Activated naive CD8-positive, alpha-beta T cell treated with anti-CD3 and anti-CD28 coated beads, Interleukin-2, amount 10 ng/mL, durations not matched to agents 7 days and 5 days (primary cell): ENCODE data around the gene SYT9. TPM values are rescaled to one million over a fixed set of nuclear protein-coding genes. Genes with fewer than 3 reads are reported as not detected.

Source experiments
- ATAC-seq: fragments of 150-1000 bp; cut with Tn5 transposase; one replicate; pipeline ENCODE4 v1.10.0; 2021; ENCODE audit warnings: low read depth, moderate library complexity
- POLR2A ChIA-PET: fragments of 350-600 bp; sonication (Branson Sonifier 250); formaldehyde crosslinking; loops from one replicate; lab custom pipeline; 2021; ENCODE audit warnings: antibody characterized with exemption; lab: Charles Lee
- DNase-seq: peaks from one replicate; pipeline ENCODE4 v3.0.0; 2021
- H3K27ac Mint-ChIP-seq: one replicate; pipeline ENCODE4 v1.8.0; 2022; ENCODE audit warnings: mild to moderate bottlenecking, mixed read lengths
- H3K27me3 Mint-ChIP-seq: one replicate; pipeline ENCODE4 v1.8.0; 2022; ENCODE audit warnings: mild to moderate bottlenecking, moderate library complexity, mixed read lengths
- H3K36me3 Mint-ChIP-seq: one replicate; pipeline ENCODE4 v1.8.0; 2021; ENCODE audit warnings: mild to moderate bottlenecking, mixed read lengths
- H3K4me1 Mint-ChIP-seq: one replicate; pipeline ENCODE4 v1.8.0; 2021; ENCODE audit warnings: mixed read lengths
- H3K4me3 Mint-ChIP-seq: one replicate; pipeline ENCODE4 v1.8.0; 2022; ENCODE audit warnings: mild to moderate bottlenecking, moderate library complexity, mixed read lengths
- H3K9me3 Mint-ChIP-seq: one replicate; pipeline ENCODE4 v1.8.0; 2021; ENCODE audit warnings: mixed read lengths
- total RNA-seq, 2 experiments: library from RNA; stranded (reverse); gene quantifications; one replicate each; pipeline ENCODE4 v1.2.3, GENCODE V29; 2021

Gene SYT9
- total RNA-seq, 2 experiments from 2014 or later = not detected

GRCh38 chr11:7486781-7487140 is 235.1 kb downstream of the SYT9 start:
- POLR2A ChIA-PET = no interaction called here
- Mint-ChIP-seq H3K27ac (no peak overlapping the region), H3K9me3 (no peaks in the 10 kb centered on the region), H3K4me1 (no peaks in the 10 kb centered on the region), H3K27me3 (peaks cover 3% of the 10 kb centered on the region), H3K4me3 (no peak overlapping the region), H3K36me3 (no peaks in the 10 kb centered on the region)
- DNase-seq = no peak
- no peak for ATAC-seq

- H3K36me3 Mint-ChIP-seq = no peaks in the 10 kb centered on the region
- peaks cover 3% of the 10 kb centered on the region for H3K27me3 Mint-ChIP-seq
- no peaks in the 10 kb centered on the region for H3K9me3 Mint-ChIP-seq
- H3K4me3 Mint-ChIP-seq = no peak overlapping the region
- H3K27ac Mint-ChIP-seq = no peak overlapping the region
- DNase-seq (no peak), ATAC-seq (no peak)
- no peaks in the 10 kb centered on the region for H3K4me1 Mint-ChIP-seq
- POLR2A ChIA-PET = no interaction called here
Observed at GRCh38 chr11:7487360-7487759, 235.7 kb downstream of the SYT9 start.

GRCh38 chr11:7488681-7489080 is 237.0 kb downstream of the SYT9 start:
- Mint-ChIP-seq H3K36me3 (no peaks in the 10 kb centered on the region), H3K27ac (no peak overlapping the region), H3K4me3 (no peak overlapping the region), H3K9me3 (no peaks in the 10 kb centered on the region), H3K27me3 (peaks cover 3% of the 10 kb centered on the region), H3K4me1 (no peaks in the 10 kb centered on the region)
- DNase-seq = no peak
- no peak for ATAC-seq
- POLR2A ChIA-PET = no interaction called here

GRCh38 chr11:7489376-7489775 is 237.7 kb downstream of the SYT9 start:
- no peaks in the 10 kb centered on the region for H3K9me3 Mint-ChIP-seq
- no peak for ATAC-seq
- H3K4me1 Mint-ChIP-seq = no peaks in the 10 kb centered on the region
- no peak overlapping the region for H3K27ac Mint-ChIP-seq
- DNase-seq = no peak
- H3K27me3 Mint-ChIP-seq = peaks cover 3% of the 10 kb centered on the region
- H3K36me3 Mint-ChIP-seq = no peaks in the 10 kb centered on the region
- POLR2A ChIA-PET = no interaction called here
- no peak overlapping the region for H3K4me3 Mint-ChIP-seq

- Mint-ChIP-seq H3K36me3 (no peaks in the 10 kb centered on the region), H3K4me3 (no peak overlapping the region), H3K27ac (no peak overlapping the region), H3K9me3 (no peaks in the 10 kb centered on the region), H3K27me3 (peaks cover 3% of the 10 kb centered on the region), H3K4me1 (no peaks in the 10 kb centered on the region)
- ATAC-seq (no peak), DNase-seq (no peak)
- POLR2A ChIA-PET = no interaction called here
Observed at GRCh38 chr11:7490054-7490453, 238.3 kb downstream of the SYT9 start.

GRCh38 chr11:7490535-7490934 is 238.8 kb downstream of the SYT9 start:
- H3K9me3 Mint-ChIP-seq = no peaks in the 10 kb centered on the region
- peaks cover 3% of the 10 kb centered on the region for H3K27me3 Mint-ChIP-seq
- H3K36me3 Mint-ChIP-seq = no peaks in the 10 kb centered on the region
- DNase-seq = no peak
- no peak overlapping the region for H3K27ac Mint-ChIP-seq
- no peak overlapping the region for H3K4me3 Mint-ChIP-seq
- no peak for ATAC-seq
- POLR2A ChIA-PET = no interaction called here
- no peaks in the 10 kb centered on the region for H3K4me1 Mint-ChIP-seq

GRCh38 chr11:7492253-7492652 is 240.5 kb downstream of the SYT9 start:
- ATAC-seq (no peak), DNase-seq (no peak)
- Mint-ChIP-seq H3K36me3 (no peaks in the 10 kb centered on the region), H3K4me1 (peaks cover 3% of the 10 kb centered on the region), H3K27me3 (peaks cover 3% of the 10 kb centered on the region), H3K27ac (no peak overlapping the region), H3K4me3 (no peak overlapping the region), H3K9me3 (no peaks in the 10 kb centered on the region)
- POLR2A ChIA-PET = no interaction called here

GRCh38 chr11:7493670-7494069 is 242.0 kb downstream of the SYT9 start:
- Mint-ChIP-seq H3K4me1 (peaks cover 3% of the 10 kb centered on the region), H3K27me3 (peaks cover 3% of the 10 kb centered on the region), H3K9me3 (no peaks in the 10 kb centered on the region), H3K27ac (no peak overlapping the region), H3K4me3 (no peak overlapping the region), H3K36me3 (no peaks in the 10 kb centered on the region)
- ATAC-seq = no peak
- POLR2A ChIA-PET = no interaction called here
- DNase-seq = no peak

- Mint-ChIP-seq H3K9me3 (no peaks in the 10 kb centered on the region), H3K27me3 (peaks cover 3% of the 10 kb centered on the region), H3K36me3 (no peaks in the 10 kb centered on the region), H3K27ac (no peak overlapping the region), H3K4me3 (no peak overlapping the region), H3K4me1 (peaks cover 3% of the 10 kb centered on the region)
- no peak for DNase-seq
- POLR2A ChIA-PET = no interaction called here
- no peak for ATAC-seq
Observed at GRCh38 chr11:7494086-7494745, 242.5 kb downstream of the SYT9 start.

- no peak overlapping the region for H3K4me3 Mint-ChIP-seq
- H3K27me3 Mint-ChIP-seq = no peaks in the 10 kb centered on the region
- ATAC-seq = no peak
- H3K4me1 Mint-ChIP-seq = peaks cover 3% of the 10 kb centered on the region
- H3K36me3 Mint-ChIP-seq = no peaks in the 10 kb centered on the region
- no peak for DNase-seq
- no peak overlapping the region for H3K27ac Mint-ChIP-seq
- no peaks in the 10 kb centered on the region for H3K9me3 Mint-ChIP-seq
- POLR2A ChIA-PET = no interaction called here
Observed at GRCh38 chr11:7495882-7496551, 244.3 kb downstream of the SYT9 start.

- H3K36me3 Mint-ChIP-seq = no peaks in the 10 kb centered on the region
- peaks cover 3% of the 10 kb centered on the region for H3K4me1 Mint-ChIP-seq
- no peak for ATAC-seq
- POLR2A ChIA-PET = no interaction called here
- DNase-seq = no peak
- no peaks in the 10 kb centered on the region for H3K27me3 Mint-ChIP-seq
- no peak overlapping the region for H3K27ac Mint-ChIP-seq
- no peak overlapping the region for H3K4me3 Mint-ChIP-seq
- no peaks in the 10 kb centered on the region for H3K9me3 Mint-ChIP-seq
Observed at GRCh38 chr11:7498193-7498592, 246.5 kb downstream of the SYT9 start.

- Mint-ChIP-seq H3K27me3 (no peaks in the 10 kb centered on the region), H3K36me3 (no peaks in the 10 kb centered on the region), H3K4me1 (peaks cover 3% of the 10 kb centered on the region), H3K9me3 (no peaks in the 10 kb centered on the region), H3K4me3 (no peak overlapping the region), H3K27ac (no peak overlapping the region)
- no peak for ATAC-seq
- POLR2A ChIA-PET = no interaction called here
- DNase-seq = no peak
Observed at GRCh38 chr11:7499081-7499480, 247.4 kb downstream of the SYT9 start.

- Mint-ChIP-seq H3K27ac (no peak overlapping the region), H3K9me3 (no peaks in the 10 kb centered on the region), H3K36me3 (no peaks in the 10 kb centered on the region), H3K4me1 (peaks cover 3% of the 10 kb centered on the region), H3K4me3 (no peak overlapping the region), H3K27me3 (no peaks in the 10 kb centered on the region)
- no peak for DNase-seq
- ATAC-seq = no peak
- POLR2A ChIA-PET = no interaction called here
Observed at GRCh38 chr11:7500251-7500650, 248.5 kb downstream of the SYT9 start.

GRCh38 chr11:7501251-7501650 is 249.5 kb downstream of the SYT9 start:
- Mint-ChIP-seq H3K9me3 (no peaks in the 10 kb centered on the region), H3K27me3 (no peaks in the 10 kb centered on the region), H3K27ac (no peak overlapping the region), H3K4me1 (peaks cover 3% of the 10 kb centered on the region), H3K36me3 (no peaks in the 10 kb centered on the region), H3K4me3 (no peak overlapping the region)
- POLR2A ChIA-PET = interaction anchor here (1.2 kb wide), 1 partner anchor 11 kb away, joined by 3 read pairs; no protein-coding TSS in a partner anchor
- ATAC-seq = no peak
- DNase-seq = no peak
